Cardiac muscle cell (in vitro differentiated cells and primary cell): ENCODE measurements around the gene SUCLA2. TPM values are rescaled to one million over a fixed set of nuclear protein-coding genes. Genes with fewer than 3 reads are reported as not detected.
"Not testable (repeated sequence)": the region's sequence is repeated elsewhere in the genome, so short reads cannot be mapped to it uniquely, and the experiment has no call there.

Source experiments
- DNase-seq, 2 donors: peaks; one replicate each; pipeline versions ENCODE4 v3.0.0 to v3.0.0-alpha.2; 2010 to 2017; ENCODE audit warnings: low read depth in 1 of 2, low spot score in 1 of 2
- H3K27ac ChIP-seq: fragments of 200-600 bp; sonication (generic); 2 replicates; pipeline ENCODE4 v1.5.1; 2016
- H3K27me3 ChIP-seq: fragments of 200-600 bp; sonication (generic); 2 replicates; pipeline ENCODE4 v1.6.0; 2016; ENCODE audit warnings: control low read depth
- H3K36me3 ChIP-seq: fragments of 200-600 bp; sonication (generic); 2 replicates; pipeline ENCODE4 v1.5.1; 2016; ENCODE audit warnings: control low read depth
- H3K4me1 ChIP-seq: fragments of 200-600 bp; sonication (generic); 2 replicates; pipeline ENCODE4 v1.8.1; 2017; ENCODE audit warnings: low read depth, mild to moderate bottlenecking, mixed run types
- H3K4me3 ChIP-seq: fragments of 200-600 bp; sonication (generic); 2 replicates; pipeline ENCODE4 v1.5.1; 2016; ENCODE audit warnings: mild to moderate bottlenecking
- H3K9me3 ChIP-seq: fragments of 200-600 bp; sonication (generic); 2 replicates; pipeline ENCODE4 v1.5.1; 2017; ENCODE audit warnings: low read depth, mild to moderate bottlenecking, control low read depth
- CTCF ChIP-seq: IDR thresholded peaks from 2 replicates; pipeline ENCODE4 v1.5.1; 2012; ENCODE audit warnings: low read depth, mild to moderate bottlenecking, low read length
- polyA plus RNA-seq: library from polyadenylated mRNA; unstranded; fragments of >200 nt; fragmentation: Nextera tagmentation; extraction: Ambion mirVana; gene quantifications from 2 replicates; pipeline ENCODE4 v1.2.1, GENCODE V29; 2016
- total RNA-seq: library from RNA; depleted of rRNA; stranded (reverse); fragments of >200 nt; gene quantifications from 2 replicates; pipeline ENCODE4 v1.2.3, GENCODE V29; 2016

Gene SUCLA2
- total and polyA plus RNA-seq, 2 experiments from 2014 or later: 58.9 to 161 TPM

- no peak overlapping the region for H3K27ac ChIP-seq
- peak in 1 of 2 donors; percentile 85 for DNase-seq
- peaks cover 51% of the 10 kb centered on the region for H3K36me3 ChIP-seq
- no peaks in the 10 kb centered on the region for H3K4me1 ChIP-seq
- H3K9me3 ChIP-seq: no peaks in the 10 kb centered on the region
- TF ChIP-seq CTCF: no peak
- H3K27me3 ChIP-seq: no peaks in the 10 kb centered on the region
- H3K4me3 ChIP-seq: no peak overlapping the region
These were observed 55.3 kb downstream of the SUCLA2 start for GRCh38 chr13:47945738-47946137.

- H3K4me1 ChIP-seq, H3K4me3 ChIP-seq, DNase-seq, H3K27me3 ChIP-seq, H3K27ac ChIP-seq, H3K9me3 ChIP-seq: not testable (repeated sequence)
- H3K36me3 ChIP-seq: peaks cover 51% of the 10 kb centered on the region
These were observed 55.9 kb downstream of the SUCLA2 start for GRCh38 chr13:47945146-47945545.

GRCh38 chr13:47934371-47934770 is 66.7 kb downstream of the SUCLA2 start:
- Histone ChIP-seq H3K36me3 (peaks cover 4% of the 10 kb centered on the region), H3K27me3 (no peaks in the 10 kb centered on the region), H3K27ac (no peak overlapping the region), H3K4me1 (no peaks in the 10 kb centered on the region), H3K4me3 (no peak overlapping the region), H3K9me3 (no peaks in the 10 kb centered on the region)
- TF ChIP-seq CTCF: no peak
- DNase-seq: no peak

GRCh38 chr13:47932950-47933923 is 67.8 kb downstream of the SUCLA2 start:
- Histone ChIP-seq H3K27me3 (no peaks in the 10 kb centered on the region), H3K27ac (no peak overlapping the region), H3K4me1 (no peaks in the 10 kb centered on the region), H3K9me3 (no peaks in the 10 kb centered on the region), H3K36me3 (no peaks in the 10 kb centered on the region), H3K4me3 (no peak overlapping the region)
- DNase-seq: peak in 1 of 2 donors; percentile 30
- TF ChIP-seq CTCF: no peak

GRCh38 chr13:47930649-47931165 is 70.4 kb downstream of the SUCLA2 start:
- H3K27ac ChIP-seq: no peak overlapping the region
- H3K4me1 ChIP-seq: no peaks in the 10 kb centered on the region
- H3K27me3 ChIP-seq: no peaks in the 10 kb centered on the region
- H3K4me3 ChIP-seq: no peak overlapping the region
- H3K9me3 ChIP-seq: no peaks in the 10 kb centered on the region
- DNase-seq: no peak
- TF ChIP-seq CTCF: no peak
- no peaks in the 10 kb centered on the region for H3K36me3 ChIP-seq

GRCh38 chr13:47929156-47929555 is 71.9 kb downstream of the SUCLA2 start:
- H3K4me1 ChIP-seq: no peaks in the 10 kb centered on the region
- H3K36me3 ChIP-seq: no peaks in the 10 kb centered on the region
- H3K27ac ChIP-seq: no peak overlapping the region
- H3K9me3 ChIP-seq: no peaks in the 10 kb centered on the region
- H3K27me3 ChIP-seq: no peaks in the 10 kb centered on the region
- no peak overlapping the region for H3K4me3 ChIP-seq
- no peak for TF ChIP-seq CTCF
- DNase-seq: no peak
